Cardiac septum (tissue), 1 donor: ENCODE data around the gene IL9R. TPM values are rescaled to one million over a fixed set of nuclear protein-coding genes. Genes with fewer than 3 reads are reported as not detected.
"Not testable (repeated sequence)": the region's sequence is repeated elsewhere in the genome, so short reads cannot be mapped to it uniquely, and the experiment has no call there.

ENCODE experiments used
- DNase-seq: peaks from one replicate; pipeline ENCODE4 v3.0.0-alpha.2; 2020; ENCODE audit warnings: low spot score
- intact Hi-C: fragments of 100-400 bp; cut with DNase I; formaldehyde crosslinking; loops from one replicate; pipeline ENCODE4 v1.14.0; 2022
- total RNA-seq: library from RNA; stranded (reverse); fragmentation: NEBNext Ultra II Directional; extraction: Animal tissue kit (Norgen Biotek cat#: 25700); gene quantifications from one replicate; pipeline ENCODE4 v1.2.1, GENCODE V29; 2021
- donor health status: DM: no; HTN: no; CAD: no.

The IL9R gene
- total RNA-seq, 1 donor from 2014 or later = 0.11 TPM

DNA sequence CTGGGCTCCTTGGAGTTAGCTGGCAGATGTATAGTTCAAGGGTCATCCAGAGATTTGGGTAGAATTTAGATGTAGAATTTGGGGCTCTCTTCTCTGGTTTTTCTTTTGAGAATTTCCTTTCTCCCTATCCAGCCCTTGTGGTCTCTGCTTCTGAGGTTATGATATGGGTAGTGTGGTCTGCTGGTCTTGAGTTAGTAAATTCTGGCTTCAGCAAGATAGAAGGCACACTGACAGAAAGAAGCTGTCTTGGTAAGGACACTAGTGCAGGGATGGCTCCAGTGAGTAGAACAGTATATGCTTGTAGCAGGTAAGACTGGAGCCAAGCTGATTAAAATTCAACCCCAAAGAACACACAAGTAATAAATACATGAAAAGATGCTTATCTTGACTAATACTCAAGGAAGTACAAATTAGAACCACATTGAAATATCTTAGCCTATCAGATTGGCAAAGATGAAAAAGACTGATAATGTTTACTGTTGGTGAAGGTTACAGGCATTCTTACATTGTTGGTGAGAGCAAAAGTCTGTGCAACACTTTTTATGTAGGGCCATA lies 2.1 kb upstream of the IL9R start:
- no peak for DNase-seq
- intact Hi-C loops = no loop called here

DNA sequence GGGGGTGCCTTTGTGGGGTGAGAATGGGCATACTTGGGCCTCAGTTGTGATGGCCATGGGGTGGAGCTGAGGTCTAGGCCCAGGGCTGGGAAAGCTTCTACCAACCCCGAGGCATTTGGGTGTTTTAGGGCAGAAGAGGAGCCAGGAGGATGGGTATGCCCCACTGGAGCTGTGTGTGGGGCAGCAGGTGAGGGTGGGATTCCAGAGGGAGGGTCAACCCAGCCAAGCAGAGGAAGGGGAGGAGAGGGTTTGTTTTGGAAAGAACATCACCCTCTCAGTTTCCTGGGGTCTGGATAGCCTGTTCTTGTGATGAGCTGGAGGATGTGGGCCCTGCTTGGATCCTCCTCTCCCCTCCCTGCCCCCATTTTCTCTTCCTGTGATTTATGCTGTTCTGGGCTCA lies 620 bp downstream of the IL9R start:
- intact Hi-C loops = no loop called here
- DNase-seq = no peak

DNA sequence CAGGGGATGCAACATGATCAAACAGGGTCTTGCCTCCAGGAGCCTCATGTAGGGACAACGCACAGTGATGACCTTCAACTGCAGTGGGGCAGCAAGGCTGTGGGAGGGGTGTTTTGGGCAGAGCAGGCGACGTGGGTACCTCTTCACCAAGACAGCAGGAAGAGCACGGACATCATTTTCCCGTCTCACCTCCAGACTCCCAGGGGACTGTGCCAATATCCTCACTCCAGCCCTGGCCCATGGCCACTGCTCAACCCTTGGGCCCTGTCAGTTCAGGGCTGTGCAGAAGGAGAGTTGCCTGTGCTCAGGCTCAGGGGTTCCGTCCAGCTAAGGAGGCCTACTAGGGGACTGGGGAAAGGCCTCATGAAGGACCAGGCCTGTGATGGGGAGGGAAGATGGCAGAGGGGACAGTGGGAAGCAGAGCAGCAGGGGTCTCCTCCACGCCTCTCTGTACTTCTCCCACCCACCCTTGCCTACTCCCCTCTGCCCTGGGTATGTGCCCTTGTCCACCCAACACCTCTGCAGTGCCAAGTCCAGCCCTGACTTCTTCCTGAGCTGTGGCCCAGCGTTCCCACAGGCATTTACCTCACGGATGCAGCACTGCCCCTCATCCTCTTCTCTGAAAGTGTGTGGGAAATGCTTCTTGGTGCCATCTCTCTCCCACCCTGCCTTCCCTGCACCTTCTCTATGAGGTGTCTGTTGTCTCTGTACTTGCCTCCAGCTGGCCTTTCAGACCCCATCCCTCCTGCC lies 1.4 kb downstream of the IL9R start:
- intact Hi-C loops = no loop called here
- no peak for DNase-seq

DNA sequence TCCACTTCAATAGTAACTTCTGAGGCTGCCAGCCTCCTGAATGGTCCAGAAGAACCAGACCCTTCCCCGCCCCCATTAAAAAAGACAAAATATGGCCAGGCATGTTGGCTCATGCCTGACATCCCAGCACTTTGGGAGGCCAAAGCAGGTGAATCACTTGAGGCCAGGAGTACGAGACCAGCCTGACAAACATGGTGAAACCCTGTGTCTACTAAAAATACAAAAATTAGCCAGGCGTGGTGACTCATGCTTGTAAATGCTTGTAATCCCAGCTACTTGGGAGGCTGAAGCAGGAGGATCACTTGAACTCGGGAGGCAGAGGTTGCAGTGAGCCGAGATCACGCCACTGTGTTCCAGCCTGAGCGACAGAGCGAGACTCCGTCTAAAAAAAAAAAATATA lies 2.3 kb downstream of the IL9R start:
- intact Hi-C loops, DNase-seq: not testable (repeated sequence)

DNA sequence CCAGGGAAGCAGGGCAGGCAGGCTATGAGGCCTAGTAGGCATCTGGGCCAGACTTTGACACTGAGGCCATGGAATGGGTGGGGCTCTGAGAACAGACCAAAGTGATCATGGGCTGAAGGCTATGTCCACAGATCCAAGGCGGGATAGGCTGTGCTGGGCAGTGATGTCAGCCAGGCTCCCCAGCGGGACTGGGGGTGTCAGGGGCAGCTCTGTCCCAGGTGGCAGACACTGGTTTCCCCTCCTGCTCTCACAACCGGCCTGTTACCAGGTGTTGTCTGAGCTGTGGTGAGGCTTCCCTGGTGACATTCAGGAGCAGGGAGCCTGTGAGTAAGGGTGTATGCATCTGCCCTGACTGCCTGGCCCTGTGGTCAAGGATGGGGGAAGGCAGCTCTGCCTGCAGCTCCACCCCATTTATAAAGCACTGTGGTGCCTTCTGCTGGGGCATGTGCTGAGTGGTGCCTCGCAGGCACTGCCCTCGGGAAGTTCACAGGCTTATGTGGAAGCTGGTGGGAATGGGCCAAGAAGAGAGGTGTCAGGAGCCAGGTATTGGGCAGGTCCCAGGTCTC lies 2.9 kb downstream of the IL9R start:
- no peak for DNase-seq
- intact Hi-C loops = no loop called here

DNA sequence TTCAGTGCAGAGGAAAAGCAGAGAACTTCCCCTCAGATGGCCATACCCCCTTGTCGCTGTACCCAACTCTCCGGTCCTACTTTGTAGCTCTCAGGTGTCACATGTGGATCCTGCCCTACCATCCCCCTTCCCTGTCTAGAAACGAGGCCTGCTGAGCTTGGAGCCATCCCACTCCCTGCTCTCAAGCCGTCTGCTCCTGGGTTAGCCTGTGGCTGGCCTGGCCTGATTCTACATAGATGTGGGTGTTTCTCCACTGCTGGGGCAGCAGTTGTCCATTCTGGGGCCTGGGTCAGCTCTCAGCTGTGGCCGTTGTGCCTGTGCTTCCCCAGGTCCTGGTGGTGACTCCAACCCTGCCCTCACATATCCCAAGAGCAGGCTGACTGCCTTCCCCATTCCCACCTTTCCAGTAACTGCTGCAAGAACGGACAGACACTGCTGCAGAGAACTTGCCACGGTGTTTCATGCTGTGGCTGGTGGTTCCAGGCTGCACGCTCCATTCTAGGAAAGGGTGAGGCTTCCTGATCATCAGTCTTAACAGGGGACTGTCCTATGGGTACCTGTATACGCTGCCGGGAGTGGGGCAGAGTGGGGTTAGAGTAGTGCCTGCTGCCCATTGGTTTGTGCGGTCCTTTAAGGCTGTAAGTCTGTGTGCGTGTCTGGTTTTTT lies 3.6 kb downstream of the IL9R start:
- no peak for DNase-seq
- intact Hi-C loops = no loop called here

DNA sequence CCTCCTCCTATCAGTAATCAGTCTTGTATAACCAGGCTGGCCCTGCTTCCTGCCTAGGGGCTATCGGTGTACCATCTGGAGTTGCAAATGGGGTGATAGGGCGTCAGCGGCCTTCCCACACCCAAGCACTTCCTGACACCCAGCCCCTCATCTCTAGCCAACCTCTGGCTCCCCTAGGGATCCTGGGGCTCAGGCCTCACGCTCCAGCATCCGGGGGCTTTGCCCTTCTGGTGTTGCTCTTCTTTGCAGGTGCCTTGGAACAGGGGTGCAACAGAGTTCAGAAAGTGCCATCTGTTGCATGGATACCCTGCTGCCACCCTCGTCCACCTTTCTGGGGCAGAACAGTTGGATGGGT lies 4.1 kb downstream of the IL9R start:
- intact Hi-C loops = no loop called here
- DNase-seq = no peak

DNA sequence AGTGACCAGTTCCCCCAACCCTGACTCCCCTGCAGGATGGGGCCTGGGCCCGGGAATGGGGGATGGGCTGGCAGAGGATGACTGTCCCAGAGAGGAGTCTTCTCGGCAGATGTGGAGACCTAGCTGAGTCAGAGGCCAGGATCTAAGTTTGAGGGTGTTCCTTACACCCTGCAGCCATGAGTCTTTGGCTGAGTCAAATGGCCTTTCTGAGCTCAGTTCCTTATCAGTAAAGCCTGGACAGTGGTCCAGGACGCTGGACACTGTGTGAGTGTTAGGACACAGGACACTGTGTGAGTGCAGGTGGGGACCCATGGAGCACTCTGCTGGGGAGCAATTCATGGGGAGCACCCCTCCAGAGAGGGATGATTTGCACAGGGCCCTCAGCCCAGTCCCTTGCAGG lies 5.0 kb downstream of the IL9R start:
- intact Hi-C loops = no loop called here
- DNase-seq = no peak

DNA sequence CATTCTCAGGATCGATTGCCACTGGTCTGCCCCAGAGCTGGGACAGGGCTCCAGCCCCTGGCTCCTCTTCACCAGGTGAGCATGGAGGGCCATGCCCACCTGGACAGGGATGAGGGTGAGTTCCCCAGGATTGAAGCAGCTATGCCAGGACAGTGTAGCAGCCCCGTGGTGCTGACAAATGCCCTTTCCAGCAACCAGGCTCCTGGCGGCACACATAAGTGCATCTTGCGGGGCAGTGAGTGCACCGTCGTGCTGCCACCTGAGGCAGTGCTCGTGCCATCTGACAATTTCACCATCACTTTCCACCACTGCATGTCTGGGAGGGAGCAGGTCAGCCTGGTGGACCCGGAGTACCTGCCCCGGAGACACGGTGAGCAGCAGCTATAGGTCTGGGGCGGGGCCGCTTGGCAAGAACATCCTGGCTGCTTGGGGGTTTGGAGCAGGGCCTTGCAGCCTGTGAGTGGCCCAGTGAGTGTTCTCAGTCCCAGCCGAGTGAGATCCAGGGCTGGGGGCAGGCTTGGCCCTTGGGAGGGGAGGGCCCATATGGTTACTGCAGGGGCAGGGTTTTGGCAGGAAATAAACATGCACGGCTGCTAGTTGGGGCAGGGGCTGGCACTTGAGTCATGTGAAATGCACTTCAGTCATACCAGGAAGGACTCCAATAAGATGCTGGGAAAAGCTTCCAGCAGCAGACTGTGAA lies 6.1 kb downstream of the IL9R start:
- no peak for DNase-seq
- intact Hi-C loops = no loop called here

DNA sequence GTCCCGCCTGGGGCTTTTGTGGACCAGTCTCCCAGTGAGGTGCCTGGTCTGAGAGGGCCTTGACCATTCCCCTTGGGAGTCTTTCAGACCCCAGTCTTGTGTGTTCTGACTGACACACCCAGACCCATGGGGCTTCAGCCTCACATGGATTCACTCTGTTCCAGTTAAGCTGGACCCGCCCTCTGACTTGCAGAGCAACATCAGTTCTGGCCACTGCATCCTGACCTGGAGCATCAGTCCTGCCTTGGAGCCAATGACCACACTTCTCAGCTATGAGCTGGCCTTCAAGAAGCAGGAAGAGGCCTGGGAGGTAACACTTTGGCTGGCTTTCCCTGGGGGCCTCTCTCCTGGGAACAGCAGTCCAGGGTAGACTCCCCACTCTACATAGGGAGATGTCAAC lies 6.8 kb downstream of the IL9R start:
- intact Hi-C loops = no loop called here
- DNase-seq = no peak

DNA sequence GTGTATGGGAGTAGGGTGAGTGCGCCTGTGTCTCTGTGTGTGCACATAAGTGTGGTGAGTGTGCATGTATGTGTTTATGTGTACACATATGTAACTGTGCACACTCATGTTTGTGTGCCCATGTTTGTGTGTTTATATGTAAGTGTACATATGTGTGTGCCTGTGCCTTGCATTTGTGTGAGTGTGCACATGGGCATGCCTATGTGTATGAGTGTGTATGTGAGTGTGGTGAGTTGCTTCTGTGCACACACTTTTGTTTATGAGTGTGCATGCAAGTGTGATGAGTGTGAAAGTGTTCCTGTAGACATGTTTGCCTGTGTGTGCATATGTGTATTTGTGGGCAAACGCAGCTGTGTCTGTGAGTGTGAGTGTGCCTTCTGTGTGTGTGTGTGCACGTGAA lies 7.2 kb downstream of the IL9R start:
- intact Hi-C loops = no loop called here

DNA sequence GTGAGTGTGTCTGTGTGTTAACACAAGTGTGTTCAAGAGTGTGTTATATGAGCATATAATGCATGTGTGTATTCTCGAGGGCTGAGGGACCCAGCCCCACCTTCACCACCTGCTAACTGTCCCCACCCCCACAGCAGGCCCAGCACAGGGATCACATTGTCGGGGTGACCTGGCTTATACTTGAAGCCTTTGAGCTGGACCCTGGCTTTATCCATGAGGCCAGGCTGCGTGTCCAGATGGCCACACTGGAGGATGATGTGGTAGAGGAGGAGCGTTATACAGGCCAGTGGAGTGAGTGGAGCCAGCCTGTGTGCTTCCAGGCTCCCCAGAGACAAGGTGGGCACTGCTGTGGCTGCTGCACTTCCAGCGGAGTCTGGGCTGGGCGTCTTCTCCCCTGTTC lies 7.6 kb downstream of the IL9R start:
- no peak for DNase-seq

More for the DNA sequence above, 7.2 kb downstream of the IL9R start:
- no peak for DNase-seq

DNA sequence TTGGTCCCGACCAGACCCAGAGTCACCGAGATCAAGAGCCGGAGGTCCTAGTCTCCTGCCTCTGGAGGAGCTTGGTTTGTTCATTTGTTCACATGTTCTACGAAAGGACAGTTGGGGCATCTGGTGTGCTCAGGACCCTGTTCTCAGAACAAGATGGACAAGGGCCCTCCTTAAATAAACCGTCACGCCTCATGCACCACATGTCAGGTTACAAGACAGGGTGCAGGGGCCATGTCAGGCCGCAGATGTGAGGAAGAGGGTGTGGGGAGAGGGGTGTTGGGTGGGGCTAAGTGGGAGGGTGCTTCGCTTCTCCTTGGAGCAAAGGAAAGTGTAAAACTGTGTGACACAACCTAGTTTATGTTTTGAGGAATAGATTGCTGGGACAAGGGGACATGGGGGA lies 9.0 kb downstream of the IL9R start:
- intact Hi-C loops = not testable (repeated sequence)

More for the DNA sequence above, 7.6 kb downstream of the IL9R start:
- intact Hi-C loops = no loop called here

DNA sequence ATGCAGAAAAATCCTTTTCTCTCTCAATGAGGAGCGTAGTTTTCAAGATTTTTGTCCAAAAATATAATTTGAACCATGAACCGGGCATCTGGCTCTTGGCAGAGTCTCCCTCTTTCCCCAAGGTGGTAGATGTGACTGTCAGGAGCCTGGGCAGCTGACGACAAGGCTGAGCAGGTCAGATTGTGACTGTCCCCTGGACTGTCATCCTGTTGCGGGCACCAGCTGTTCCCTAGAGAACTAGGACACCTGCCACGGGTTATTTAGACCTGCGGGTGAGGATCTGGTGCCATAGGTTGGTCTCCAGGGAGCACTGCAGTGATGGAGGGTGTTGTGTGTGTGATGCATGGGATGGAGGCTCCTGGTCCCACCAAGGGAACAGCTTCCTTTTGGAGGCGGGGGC lies 10.9 kb downstream of the IL9R start:
- intact Hi-C loops = not testable (repeated sequence)

More for the DNA sequence above, 9.0 kb downstream of the IL9R start:
- not testable (repeated sequence) for DNase-seq

DNA sequence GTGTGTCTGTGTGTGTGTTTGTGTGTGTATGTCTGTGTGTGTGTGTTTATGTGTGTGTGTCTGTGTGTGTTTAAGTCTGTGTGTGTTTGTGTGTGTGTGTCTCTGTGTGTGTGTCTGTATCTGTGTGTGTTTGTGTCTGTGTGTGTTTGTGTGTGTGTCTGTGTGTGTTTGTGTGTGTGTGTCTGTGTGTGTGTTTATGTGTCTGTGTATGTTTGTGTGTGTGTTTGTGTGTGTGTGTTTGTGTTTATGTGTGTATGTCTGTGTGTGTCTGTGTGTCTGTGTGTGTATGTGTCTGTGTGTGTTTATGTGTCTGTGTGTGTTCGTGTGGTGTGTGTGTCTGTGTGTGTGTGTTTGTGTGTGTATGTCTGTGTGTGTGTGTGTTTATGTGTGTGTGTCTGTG lies 11.4 kb downstream of the IL9R start:
- intact Hi-C loops = no loop called here
- DNase-seq = no peak

More for the DNA sequence above, 10.9 kb downstream of the IL9R start:
- DNase-seq = not testable (repeated sequence)

DNA sequence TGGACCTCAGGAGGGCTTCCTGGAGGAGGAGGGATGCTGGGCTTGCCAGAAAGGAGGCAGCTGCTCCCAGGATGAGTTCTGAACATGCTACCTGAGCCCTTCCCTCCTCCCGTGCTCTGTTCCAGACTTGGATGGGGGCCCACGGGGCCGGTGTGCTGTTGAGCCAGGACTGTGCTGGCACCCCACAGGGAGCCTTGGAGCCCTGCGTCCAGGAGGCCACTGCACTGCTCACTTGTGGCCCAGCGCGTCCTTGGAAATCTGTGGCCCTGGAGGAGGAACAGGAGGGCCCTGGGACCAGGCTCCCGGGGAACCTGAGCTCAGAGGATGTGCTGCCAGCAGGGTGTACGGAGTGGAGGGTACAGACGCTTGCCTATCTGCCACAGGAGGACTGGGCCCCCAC lies 12.2 kb downstream of the IL9R start:
- DNase-seq, intact Hi-C loops: not testable (repeated sequence)

DNA sequence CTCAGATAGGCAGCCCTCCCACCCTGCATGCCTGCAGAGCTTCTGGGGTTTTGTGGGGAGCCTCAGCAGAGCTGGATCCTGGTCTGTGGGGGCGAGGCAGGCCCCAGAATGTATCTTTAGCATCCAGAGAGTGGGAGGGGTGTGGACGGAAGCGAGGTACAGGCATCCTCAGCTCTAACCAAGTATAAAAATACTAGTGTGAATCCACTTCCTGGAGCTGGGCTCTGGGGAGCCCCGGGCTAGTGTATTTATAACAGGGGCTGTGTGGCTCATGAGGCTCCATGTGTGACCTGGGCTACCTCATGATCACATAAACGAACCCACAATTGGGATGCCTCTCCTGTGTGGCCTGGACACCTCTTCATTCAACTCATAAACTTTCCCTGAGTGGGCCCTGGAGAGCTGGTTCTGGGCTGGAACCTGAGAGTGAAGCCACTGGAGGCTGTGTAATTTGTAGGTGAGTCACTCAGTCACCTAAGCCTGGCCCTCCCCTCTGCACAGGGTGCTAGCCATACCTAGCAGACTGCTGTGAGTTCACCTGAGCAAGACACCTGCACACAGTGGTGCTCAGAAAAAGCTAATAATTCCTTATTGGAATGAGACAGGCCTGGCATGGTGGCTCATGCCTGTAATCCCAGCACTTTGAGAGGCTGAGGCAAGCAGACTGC lies 15.9 kb downstream of the IL9R start:
- DNase-seq, intact Hi-C loops: not testable (repeated sequence)

DNA sequence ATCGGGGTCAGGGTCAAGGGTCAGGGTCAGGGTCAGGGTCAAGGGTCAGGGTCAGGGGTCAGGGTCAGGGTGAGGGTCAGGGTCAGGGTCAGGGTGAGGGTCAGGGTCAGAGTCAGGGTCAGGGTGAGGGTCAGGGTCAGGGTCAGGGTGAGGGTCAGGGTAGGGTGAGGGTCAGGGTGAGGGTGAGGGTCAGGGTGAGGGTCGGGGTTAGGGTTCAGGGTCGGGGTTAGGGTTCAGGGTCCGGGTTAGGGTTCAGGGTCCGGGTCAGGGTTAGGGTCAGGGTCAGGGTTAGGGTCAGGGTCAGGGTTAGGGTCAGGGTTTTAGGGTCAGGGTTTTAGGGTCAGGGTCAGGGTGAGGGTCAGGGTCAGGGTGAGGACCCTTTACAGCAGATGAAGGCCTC lies 22.4 kb downstream of the IL9R start:
- DNase-seq, intact Hi-C loops: not testable (repeated sequence)

DNA sequence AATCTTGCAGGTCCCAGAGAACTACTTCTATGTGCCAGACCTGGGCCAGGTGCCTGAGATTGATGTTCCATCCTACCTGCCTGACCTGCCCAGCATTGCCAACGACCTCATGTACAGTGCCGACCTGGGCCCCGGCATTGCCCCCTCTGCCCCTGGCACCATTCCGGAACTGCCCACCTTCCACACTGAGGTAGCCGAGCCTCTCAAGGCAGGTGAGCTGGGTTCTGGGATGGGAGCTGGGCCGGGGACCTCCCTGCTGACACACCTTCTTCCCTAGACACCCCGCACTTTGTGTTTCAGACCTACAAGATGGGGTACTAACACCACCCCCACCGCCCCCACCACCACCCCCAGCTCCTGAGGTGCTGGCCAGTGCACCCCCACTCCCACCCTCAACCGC lies 25.5 kb downstream of the IL9R start:
- DNase-seq, intact Hi-C loops: not testable (repeated sequence)
